GM19324 (cell line): Measurements from ENCODE around the gene PECR.
"Not testable (repeated sequence)": the region's sequence is repeated elsewhere in the genome, so short reads cannot be mapped to it uniquely, and the experiment has no call there.

Experiments
- ATAC-seq: cut with Tn5 transposase; IDR thresholded peaks from one replicate; pipeline ENCODE4 v1.9.1; 2021; ENCODE audit warnings: mild to moderate bottlenecking, moderate library complexity; ENCODE audit not compliant: unreplicated experiment, low FRiP score

The PECR gene

DNA sequence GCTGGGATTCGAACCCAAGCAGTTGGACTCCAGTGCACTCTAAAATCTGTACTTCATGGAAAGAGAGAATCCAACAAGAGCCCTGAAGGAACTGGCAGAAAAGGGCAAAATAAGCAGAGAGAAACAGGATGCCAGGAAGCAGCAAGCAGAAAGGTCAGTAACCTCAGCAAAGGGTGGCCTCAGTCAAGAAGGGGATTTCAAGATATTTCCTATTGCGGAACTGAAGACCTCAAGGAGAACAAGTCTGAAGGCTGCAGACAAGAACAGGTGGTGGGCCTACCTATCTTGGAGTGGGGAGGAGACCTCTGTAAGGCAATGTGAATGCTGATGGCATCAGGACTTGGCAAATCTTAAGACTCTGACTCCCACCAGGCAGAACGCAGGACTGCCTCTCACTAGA lies 48.2 kb downstream of the PECR start:
- no peak for ATAC-seq

DNA sequence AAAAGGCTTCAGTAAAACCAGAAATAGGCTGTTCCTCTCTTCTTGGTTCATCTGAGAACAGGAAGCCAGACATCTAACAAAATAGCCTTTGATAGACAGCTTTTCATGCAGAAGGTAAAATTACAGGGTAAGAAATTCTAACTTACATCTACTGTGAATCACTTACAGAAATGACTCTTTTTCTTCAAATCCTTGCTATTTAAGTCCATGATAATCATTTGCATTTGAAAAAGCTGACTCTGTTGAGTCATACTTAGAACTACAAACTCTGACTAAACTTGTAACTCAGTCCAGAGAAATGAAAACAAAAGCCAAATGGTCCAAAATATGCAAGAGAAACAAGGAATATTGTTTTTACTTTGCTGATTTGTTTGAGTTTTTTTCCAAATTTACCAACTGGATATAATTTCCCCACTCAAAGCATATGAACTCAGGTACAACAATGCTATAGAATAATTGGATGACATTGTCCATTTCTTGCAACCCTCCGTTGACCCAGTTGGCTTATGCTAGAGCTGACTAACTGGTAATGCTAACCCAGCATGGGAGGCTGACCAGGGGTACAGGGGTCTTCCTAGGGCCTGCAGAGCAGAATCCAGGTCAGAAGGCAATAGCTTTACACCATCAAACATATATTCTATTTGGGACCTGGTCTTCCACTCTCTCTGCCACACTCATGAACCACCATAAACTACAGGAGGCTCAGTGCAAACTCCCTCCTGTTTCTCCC lies 49.5 kb downstream of the PECR start:
- peak; percentile 43 for ATAC-seq

DNA sequence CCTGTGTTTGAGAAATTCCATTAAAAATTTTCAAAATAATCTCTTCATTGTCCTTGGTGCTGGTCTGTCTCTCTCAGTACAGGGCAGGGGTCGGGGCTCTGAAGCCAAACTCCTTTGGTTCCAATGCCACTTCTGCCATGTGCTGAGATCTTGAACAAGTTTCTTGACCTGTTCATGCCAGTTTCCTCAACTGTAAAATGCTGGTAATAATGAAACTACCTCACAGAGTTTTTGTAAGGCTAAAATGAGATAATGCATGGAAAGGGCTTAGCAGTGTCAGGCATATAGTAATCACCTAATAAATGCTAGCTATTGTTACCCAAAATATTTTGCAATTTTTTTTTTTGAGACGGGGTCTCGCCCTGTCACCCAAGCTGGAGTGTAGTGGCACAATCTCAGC lies 51.4 kb downstream of the PECR start:
- ATAC-seq, result no peak

DNA sequence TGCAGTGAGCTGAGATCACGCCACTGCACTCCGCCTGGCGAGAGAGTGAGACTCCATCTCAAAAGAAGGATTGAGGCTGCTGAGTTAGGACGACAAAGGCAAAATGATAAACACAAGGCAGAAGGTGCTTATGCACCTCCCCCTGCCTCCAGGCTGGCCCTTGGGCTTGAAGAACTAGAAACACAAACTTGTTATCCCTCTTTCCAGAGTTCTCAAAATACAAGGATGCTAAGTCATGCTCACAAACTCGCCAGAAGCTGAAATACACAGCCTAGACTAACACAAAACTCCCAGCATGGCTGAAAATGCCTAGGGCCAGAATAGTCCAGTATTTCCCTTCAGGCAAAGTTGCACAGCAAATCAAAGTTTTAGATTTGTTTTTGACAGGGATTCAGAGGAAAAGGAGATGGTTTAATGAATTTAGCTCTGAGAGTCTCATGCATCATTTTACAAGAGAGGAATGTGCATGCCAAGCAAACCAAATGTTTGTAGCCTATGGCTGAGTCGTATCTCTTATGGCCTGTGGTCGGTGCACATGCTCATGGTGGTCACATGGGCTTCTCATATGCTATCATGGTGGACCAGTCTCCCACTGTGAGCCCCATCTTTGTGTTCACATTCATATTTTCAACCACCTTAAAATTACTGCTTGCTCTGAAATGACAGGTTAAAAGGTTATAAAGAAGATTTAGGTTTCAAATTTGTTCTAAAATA lies 52.0 kb downstream of the PECR start:
- no peak for ATAC-seq

DNA sequence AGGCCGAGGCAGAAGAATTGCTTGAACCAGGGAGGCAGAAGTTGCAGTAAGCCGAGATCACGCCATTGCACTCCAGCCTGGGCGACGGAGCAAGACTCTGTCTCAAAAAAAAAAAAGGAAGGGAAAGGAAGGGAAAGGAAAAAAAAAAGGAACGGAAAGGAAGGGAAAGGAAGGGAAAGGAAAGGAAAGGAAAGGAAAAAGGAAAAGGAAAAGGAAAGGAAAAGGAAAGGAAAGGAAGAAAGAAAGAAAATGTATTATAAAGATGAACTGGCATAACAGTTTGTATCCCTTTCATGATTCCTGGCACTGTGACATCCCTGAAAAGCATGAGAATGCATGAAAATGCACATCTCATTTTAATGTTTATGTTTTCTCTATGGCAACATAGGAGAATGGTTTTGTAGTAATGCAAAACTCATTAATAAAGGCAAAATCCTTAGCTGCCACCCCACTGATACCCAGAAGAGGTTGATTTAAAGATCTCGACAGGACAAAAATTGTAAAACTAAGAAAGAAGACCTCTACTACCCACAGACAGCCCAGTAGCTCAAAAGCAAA lies 56.8 kb downstream of the PECR start:
- ATAC-seq, result no peak

DNA sequence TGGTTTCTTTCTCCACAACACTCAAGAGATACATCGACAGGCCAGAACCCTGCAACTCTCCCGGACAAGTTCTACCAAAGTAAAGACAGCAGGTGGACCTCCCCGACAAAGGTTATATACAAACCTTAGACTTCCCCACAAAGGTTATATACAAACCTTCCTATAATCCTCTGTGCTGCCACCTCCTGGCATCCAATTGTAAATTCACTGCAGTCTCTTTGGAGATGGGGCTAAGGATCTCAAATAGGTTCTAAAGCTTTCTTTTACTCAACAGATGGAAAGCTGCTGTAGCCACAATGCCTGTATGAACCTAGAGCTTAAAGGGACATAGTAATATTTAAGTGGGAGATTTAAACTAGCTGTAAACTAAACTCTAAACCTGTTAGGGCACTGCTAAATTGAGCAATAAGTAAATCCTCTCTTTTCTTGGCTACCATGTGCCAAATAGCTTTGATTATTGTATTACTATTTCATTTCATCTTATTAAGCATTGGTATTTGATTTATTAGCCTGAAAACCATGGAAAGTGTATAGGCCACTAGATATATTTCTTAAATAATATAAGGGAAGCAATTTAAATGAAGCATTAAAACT lies 58.5 kb downstream of the PECR start:
- ATAC-seq, result peak; percentile 72

DNA sequence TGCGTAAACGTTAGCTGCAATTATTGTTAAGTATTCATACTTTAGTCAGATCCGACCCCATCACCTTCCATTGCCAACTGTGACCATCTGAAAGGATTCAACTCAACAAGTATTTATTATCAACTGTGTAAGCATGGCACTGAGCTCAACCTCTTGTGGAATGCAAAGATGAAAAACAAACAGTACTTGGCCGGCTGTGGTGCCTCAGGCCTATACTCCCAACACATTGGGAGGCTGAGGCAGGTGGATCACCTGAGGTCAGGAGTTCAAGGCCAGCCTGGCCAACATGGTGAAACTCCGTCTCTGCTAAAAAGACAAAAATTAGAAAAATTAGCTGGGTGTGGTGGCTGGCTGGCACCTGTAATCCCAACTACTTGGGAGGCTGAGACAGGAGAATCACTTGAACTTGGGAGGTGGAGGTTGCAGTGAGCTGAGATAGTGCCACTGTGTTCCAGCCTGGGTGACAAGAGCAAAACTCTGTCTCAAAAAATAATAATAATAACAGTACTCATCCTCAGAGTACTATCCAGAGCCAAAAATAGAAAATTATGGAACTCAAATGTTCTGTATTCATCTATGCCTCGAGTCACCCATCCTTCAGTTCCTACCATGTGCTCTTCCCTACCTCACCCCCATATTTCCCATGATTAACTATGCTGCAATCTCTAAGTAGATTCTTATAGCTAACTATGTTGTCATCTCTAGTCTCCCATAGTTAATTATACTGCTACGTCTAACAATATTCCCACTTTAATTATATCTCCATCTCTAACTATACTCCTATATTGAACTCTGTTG lies 59.6 kb downstream of the PECR start:
- no peak for ATAC-seq

DNA sequence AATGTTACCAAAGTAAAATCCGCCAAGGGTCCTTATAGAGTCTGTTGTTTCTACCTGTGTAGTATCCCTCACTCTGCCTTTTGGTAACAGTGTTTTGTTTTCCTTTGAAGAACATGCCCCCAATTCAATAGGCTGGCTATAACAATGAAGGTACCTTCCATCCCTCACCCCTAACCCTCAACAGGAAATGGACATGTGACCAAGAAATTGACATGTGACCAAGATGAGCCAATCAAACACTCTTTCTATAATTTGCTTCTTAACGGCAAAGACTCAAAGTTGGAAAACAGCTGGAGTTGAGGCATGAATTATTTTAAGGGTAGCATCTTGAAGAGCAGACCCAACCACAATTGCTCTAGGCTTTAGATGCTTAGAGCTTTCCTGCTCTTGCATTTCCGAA lies 62.9 kb downstream of the PECR start:
- no peak for ATAC-seq

DNA sequence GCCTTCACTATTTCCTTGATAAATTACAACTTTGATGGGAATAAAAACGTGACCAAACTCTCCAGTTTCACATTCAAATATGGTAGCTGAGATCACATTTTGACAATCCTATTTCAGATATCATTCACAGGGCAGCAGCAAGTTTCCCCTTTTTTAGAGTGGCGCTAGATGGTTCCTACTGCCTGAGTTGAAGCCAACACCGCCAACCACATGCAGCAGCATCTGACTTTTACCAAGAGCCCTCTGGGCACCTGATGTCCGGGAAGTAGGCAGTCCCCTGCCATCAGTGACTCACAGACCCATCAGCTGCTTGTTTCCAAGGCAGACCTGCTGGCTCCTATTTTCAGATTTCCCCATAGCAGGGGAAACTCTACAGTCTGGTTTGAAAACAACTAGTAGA lies 64.2 kb downstream of the PECR start:
- ATAC-seq, result no peak

DNA sequence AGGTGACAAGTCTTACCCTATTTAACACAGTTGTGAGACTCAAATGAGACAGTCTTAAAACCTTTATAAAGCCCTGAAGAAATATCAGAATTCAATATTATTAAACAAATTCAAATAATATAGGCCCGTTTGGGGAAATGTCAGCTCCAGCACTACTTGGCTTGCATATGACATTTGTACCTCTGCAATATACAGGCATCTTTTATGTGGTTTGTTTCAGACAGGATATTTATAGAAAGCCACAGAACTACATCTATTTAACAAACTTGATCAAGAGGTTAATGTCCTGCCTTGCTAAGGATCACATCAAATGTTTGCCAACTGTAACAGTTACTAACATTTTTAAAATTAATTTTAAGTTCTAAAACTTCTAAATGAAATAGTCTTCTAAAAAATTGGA lies 65.0 kb downstream of the PECR start:
- ATAC-seq, result no peak

DNA sequence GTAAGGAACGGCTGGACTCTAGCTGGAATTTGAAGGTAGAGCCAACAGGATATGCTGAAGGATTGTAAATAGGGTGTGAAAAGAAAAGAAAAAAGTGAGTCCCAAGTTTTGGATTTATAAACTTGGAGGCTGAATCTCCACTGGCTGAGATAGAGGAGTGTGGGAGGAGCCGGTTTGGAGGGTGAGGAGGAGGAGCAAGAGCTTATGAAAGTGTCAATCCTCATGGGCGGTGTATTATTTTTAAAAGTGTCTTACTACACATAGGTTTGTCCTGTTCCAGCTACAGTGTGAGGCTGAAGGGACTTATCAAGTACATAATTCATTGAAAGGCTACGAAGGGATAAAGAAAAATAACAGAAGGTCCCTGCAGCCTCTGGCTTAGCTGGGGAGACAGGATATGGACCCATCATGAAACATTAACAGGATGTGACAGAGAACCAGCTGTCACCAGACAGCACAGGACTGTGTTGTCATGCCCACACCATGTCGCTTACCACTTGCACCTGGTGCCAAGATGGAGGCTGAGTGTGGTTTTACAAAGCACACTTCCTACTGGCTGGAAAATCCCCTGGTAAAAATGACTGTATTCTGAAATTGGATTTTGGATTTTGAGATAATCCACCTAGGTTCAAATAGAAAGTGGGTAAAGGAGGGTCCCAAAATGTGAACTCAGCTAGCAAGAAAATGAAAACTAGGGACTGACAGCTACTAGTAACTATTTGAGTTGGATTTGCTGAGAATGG lies 65.7 kb downstream of the PECR start:
- ATAC-seq, result peak; percentile 88

DNA sequence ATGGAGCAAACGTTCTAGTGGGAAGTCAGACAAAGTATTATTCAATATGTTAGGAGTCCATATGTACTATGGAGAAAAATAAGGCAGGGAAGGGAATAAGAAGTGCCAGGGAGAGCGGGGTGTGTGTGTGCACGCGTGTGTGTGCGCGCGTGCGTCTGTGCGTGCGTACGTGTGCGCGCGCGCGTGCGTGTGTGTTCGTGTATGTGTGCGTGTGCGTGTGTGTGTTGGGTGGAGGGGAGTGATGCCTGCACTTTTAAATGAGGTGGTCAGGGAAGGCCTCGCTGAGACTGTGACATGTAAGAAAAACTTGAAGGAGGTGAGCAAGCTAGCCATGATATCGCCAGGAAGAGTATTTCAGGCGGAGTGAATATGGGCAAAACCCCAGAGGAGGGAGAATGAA lies 66.6 kb downstream of the PECR start:
- ATAC-seq, result no peak

DNA sequence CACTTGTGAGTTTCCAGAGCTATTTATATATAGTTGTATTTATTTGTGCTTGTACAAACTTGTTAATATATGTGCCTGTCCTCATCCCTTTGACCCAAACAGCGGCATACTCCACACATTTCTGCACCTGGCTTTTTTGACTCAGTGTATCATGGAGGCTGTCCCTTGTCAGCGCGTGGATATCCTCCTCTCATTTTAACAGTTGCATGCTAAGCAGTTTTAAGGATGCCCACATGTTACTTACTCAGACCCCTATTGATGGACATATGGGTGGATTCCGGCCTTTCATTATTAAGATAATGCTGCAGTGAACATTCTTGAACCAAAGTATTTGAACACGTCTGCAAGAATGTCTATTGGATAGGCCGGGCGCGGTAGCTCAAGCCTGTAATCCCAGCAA lies 67.6 kb downstream of the PECR start:
- no peak for ATAC-seq

DNA sequence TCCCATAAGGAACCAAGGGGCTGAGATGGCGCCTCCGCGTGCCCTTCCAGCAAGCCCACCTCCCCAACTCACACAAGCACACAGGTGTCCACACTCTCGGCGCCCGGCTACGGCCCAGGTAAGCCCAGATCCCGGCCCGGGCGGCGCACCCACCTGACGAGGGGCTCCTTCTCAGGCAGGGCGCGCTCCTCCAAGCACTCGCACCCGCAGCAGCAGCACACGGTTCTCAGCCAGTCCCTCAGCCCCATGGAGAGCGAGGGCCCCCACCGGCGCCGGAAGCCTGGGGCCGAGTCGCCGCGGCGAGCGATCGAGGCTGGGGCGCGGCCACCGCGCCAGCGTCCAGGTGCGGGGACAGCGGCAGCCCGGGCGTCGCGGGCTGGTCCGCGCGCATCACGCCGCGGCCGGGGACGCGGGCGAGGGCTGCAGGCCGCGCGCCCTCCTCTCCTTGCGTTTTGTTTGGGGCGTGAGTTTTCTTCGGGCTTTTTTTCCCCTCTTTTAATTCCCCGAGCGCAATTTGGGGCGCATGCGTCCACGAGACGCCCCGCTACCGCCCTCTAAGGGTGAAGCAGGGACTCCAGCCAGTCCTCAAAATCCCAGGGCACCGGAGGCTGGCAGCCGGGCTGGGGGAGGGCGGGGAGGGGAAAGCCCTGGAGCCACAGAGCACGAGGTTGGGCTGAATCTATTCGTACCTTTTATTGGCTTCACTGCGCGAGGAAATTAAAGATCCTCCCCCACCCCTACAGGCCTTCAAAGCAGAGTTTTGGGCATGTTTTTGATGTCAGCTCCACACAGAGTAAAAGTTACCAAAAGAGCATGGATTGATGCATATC lies 68.3 kb downstream of the PECR start, which contains the start of gene MREG:
Gene MREG (minus strand): TSS at position 472 of the 830 bp plus-strand sequence. CDS start 224 bp downstream, at position 248.
- peak; percentile 50 for ATAC-seq

DNA sequence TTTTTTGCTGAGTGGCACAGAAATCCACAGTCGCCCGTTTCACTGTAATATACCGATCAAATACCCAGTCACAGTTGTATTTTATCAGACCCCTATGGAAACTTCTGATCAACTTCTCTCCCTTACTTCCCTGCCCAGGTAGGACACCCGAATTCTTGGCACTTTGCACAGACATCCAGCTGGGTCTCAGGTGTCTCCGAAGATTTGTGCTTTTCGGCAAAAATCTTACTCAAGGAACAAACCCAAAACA lies 68.9 kb downstream of the PECR start:
- no peak for ATAC-seq

DNA sequence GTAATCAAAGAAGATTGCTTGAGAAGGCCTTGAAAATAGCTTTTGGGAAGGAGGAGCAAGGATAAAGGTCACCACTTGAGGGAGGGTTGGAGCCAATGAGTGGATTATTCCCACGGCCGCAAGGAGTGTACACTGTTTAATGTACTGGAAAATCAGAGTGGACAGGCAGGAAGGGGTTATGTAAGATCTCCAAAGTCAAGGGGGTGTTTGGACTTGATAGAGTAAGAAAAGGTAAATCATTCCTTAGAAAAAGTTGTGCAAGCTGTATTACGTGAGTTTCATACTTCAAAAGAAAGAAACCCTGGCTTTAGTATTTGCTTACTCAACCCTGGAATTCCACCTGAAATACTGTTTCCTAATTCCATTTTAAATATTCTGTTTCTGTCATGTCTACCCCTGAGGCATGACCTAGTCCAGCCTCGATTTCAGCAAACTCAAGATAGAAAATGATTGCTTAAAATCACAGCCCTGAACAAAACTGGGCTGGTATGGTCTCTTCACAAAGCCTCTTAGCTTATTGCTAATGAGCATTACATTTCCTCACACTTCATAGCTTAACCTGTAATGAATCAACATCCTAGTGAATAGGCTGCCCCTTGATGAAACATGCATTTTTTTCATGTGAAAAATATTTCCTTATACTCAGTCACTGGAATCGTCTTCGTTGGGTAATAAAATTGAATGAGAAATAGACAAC lies 69.3 kb downstream of the PECR start:
- no peak for ATAC-seq

DNA sequence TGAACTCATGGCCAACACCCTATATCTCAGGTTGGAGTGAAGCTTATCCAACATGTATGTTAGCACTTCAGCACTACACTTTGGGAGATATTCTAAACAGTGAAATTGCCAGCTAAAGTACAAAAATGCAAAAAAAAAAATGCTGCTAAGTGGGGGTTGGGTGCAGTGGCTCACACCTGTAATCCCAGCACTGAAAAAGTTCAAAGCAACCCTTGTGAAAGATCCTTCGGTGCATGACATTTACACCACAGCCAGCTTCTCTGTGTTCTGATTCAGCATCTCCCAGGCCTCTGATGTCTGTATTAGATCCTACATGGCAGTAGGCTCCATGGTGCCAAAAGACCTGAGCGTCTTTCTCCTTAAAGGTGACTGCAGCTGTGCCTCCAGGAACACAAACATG lies 72.4 kb downstream of the PECR start:
- not testable (repeated sequence) for ATAC-seq

DNA sequence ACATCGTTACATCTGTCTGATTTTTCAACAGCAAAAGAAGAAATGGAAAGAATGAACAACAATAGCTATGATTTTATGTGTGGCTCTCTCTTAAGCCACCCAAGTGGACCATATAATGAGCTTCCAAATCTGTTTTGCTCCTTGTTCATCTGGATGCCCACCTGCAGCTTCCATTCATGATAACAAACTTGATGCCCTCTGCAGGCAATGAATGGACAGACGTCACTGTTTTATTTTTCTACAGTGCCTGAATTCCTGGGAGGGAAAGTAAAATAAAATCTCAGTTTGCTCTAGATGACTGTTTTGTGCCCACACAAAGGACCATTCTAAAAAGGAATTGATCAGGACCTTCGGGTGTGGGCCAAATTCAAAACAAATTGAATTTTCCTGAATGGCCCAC lies 73.2 kb downstream of the PECR start:
- no peak for ATAC-seq

DNA sequence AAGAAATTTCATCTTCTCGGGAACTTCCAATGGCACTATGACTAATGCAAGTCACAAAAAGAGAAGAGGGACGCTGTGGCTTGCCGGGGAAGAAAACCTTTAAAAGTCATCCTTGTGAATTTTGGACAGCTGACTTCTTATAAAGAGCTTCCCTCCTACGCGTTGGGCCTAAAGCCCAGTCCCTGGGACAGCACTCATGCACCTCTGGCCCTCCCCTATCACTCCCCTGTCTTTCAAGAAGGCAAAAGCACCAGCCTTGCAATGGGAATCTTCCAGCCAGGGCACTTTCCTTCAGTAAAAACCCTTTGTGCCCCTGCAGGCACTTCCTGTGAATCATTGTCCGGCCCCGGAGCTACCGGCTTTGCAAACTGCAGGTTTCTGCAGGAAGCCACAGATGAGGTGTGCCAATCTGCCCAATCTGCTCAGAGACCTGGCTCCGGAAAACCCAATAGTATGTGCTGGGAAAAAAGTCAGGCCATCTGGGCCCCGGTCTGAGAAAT lies 75.4 kb downstream of the PECR start:
- peak; percentile 46 for ATAC-seq
